NCI-H460 (cell line): ENCODE measurements around the gene CXXC5. TPM values are rescaled to one million over a fixed set of nuclear protein-coding genes. Genes with fewer than 3 reads are reported as not detected.

Experiments used
- small RNA-seq, 2 experiments: library from RNA; depleted of rRNA; stranded (forward); fragments of <200 nt; gene quantifications; one replicate each; pipeline ENCODE3, GENCODE V24; 2014
- total RNA-seq: library from RNA; depleted of rRNA; stranded (reverse); fragments of >200 nt; shearing (Covaris generic); gene quantifications from 2 replicates; pipeline ENCODE4 v1.2.3, GENCODE V29; 2014; rRNA removed

CXXC5 gene
- total RNA-seq, 1 experiment from 2014 or later, result 11.4 TPM

Small RNAs within 50 kb of the gene (small RNA-seq; reads per million reads assigned to genes)
- gene RNU6-236P, result 0 reads per million in 2 experiments

Other genes starting within 250 kb of the CXXC5 start
- gene SPATA24, start 244.3 kb upstream of the CXXC5 start, total RNA-seq, result 8.6 and 12.7 TPM in 2 replicates
- gene DNAJC18, start 208.8 kb upstream of the CXXC5 start, total RNA-seq, result 2.2 and 8.8 TPM in 2 replicates
- not detected in 2 replicates for gene ECSCR, start 185.6 kb upstream of the CXXC5 start, total RNA-seq
- not detected in 2 replicates for gene SMIM33, start 177.3 kb upstream of the CXXC5 start, total RNA-seq
- gene STING1, start 165.6 kb upstream of the CXXC5 start, total RNA-seq, result 1.6 and 3.0 TPM in 2 replicates
- gene UBE2D2, start 87.0 kb upstream of the CXXC5 start, total RNA-seq, result 126 and 143 TPM in 2 replicates
- 0.12 TPM in 1 of 2 replicates, not detected in the other for gene PSD2, start 147.5 kb downstream of the CXXC5 start, total RNA-seq